Activated CD8-positive, alpha-beta memory T cell treated with anti-CD3 and anti-CD28 coated beads for 36 hours (primary cell): ENCODE results near the gene HOXB8. TPM values are rescaled to one million over a fixed set of nuclear protein-coding genes. Genes with fewer than 3 reads are reported as not detected.

Experiments
- CTCF ChIA-PET: fragments of 350-600 bp; sonication (Branson Sonifier 250); formaldehyde crosslinking; loops from one replicate; lab custom pipeline; 2021; ENCODE audit warnings: antibody characterized with exemption; lab: Charles Lee
- POLR2A ChIA-PET: fragments of 350-600 bp; sonication (Branson Sonifier 250); formaldehyde crosslinking; loops from one replicate; lab custom pipeline; 2021; ENCODE audit warnings: antibody characterized with exemption; lab: Charles Lee
- total RNA-seq, 2 experiments: library from RNA; stranded (reverse); gene quantifications; one replicate each; pipeline ENCODE4 v1.2.3, GENCODE V29; 2021

HOXB8 gene
- total RNA-seq, 2 experiments from 2014 or later = 0.19 TPM; not detected in 1

GRCh38 chr17:48627623-48628521, 12.8 kb upstream of the HOXB8 start:
- CTCF ChIA-PET = interaction anchor here (1.0 to 4.1 kb wide), 5 partner anchors 8 to 15 kb away, joined by 3 to 25 read pairs (median 3); partner anchors contain the start of gene HOXB8
- POLR2A ChIA-PET = no interaction called here

DNA sequence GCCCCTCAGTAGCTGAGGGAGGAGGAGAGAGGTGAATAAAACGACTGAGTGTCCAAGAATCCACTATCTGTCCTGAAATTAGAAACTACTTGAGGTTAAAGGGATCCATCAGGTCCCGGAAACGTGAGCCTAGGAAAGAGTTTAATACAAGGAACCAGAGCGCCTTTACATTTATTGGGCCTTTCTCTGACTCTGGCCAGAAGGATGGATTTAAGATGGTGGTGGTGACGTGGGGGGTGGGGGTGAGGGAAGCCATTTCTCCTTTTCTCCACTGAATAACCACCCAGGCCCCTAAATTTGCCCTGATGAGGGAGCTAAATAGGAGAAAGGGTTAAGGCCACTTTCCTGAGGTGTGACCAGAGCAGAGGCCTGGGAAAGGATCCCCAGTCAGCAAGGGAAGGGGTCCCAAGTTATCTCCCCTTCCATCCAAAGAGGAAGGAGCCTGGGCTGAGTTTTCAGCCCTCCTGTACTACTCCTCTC, 12.1 kb upstream of the HOXB8 start:
- ChIA-PET POLR2A (no interaction called here), CTCF (interaction anchor here (1.1 to 4.1 kb wide), 6 partner anchors 9 to 50 kb away, joined by 3 to 25 read pairs (median 3); partner anchors contain the start of gene HOXB8)

- POLR2A ChIA-PET = interaction anchor here (0.5 to 2.2 kb wide), 3 partner anchors 13 to 188 kb away, joined by 4 to 7 read pairs (median 4); no protein-coding TSS in a partner anchor
- CTCF ChIA-PET = interaction anchor here (0.9 to 4.1 kb wide), 10 partner anchors 10 to 49 kb away, joined by 3 to 25 read pairs (median 3); partner anchors contain the start of genes HOXB5 and HOXB8
Observed at GRCh38 chr17:48626245-48627117, 11.4 kb upstream of the HOXB8 start, which contains the start of gene HOXB9. Gene HOXB9 (minus strand): TSS chr17:48626358. CDS start chr17:48626269, 89 bp downstream.

- CTCF ChIA-PET = interaction anchor here (0.8 to 4.1 kb wide), 9 partner anchors 10 to 48 kb away, joined by 3 to 25 read pairs (median 3); partner anchors contain the start of genes HOXB5 and HOXB8
- POLR2A ChIA-PET = interaction anchor here (0.5 to 2.2 kb wide), 4 partner anchors 12 to 189 kb away, joined by 3 to 7 read pairs (median 4); no protein-coding TSS in a partner anchor
Observed at GRCh38 chr17:48625495-48626244, 10.6 kb upstream of the HOXB8 start.

- CTCF ChIA-PET = interaction anchor here (0.8 to 4.1 kb wide), 6 partner anchors 10 to 32 kb away, joined by 3 to 25 read pairs (median 4); partner anchors contain the start of genes HOXB5 and HOXB8
- POLR2A ChIA-PET = interaction anchor here (1.0 to 2.2 kb wide), 3 partner anchors 11 to 32 kb away, joined by 3 to 7 read pairs (median 4); no protein-coding TSS in a partner anchor
Observed at GRCh38 chr17:48624544-48625494, 9.7 kb upstream of the HOXB8 start.

DNA sequence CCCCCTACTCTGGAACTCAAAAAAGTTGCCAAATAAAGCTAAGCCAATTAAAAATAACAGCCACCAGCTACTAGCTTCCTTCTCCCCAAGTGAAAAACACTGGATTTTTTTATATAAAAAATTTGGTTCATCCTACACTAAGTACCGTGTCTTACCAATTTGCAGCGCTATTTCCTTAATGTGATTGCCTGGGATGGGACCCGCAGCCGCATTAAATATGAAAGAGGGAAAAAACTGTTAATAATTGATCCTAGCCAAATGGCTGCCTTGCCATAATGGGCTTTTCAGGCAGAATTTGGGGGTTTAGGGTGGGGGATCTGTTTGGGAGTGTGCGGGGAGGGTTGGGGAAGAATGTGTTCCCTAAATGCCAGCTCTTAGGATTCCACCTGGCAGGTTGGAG, 9.0 kb upstream of the HOXB8 start:
- ChIA-PET POLR2A (no interaction called here), CTCF (interaction anchor here (1.2 to 2.1 kb wide), 2 partner anchors 11 to 12 kb away, joined by 3 to 9 read pairs; no protein-coding TSS in a partner anchor)

GRCh38 chr17:48623583-48623982, 8.5 kb upstream of the HOXB8 start:
- CTCF ChIA-PET = interaction anchor here (1.2 to 2.1 kb wide), 2 partner anchors 11 to 13 kb away, joined by 3 to 9 read pairs; no protein-coding TSS in a partner anchor
- POLR2A ChIA-PET = no interaction called here

- POLR2A ChIA-PET = no interaction called here
- CTCF ChIA-PET = interaction anchor here (2.1 kb wide), 1 partner anchor 14 kb away, joined by 9 read pairs; no protein-coding TSS in a partner anchor
Observed at GRCh38 chr17:48622857-48623256, 7.8 kb upstream of the HOXB8 start.

GRCh38 chr17:48621410-48622392, 6.6 kb upstream of the HOXB8 start:
- ChIA-PET POLR2A (no interaction called here), CTCF (interaction anchor here (0.6 to 2.0 kb wide), 3 partner anchors 11 to 1559 kb away, joined by 3 to 8 read pairs (median 4); no protein-coding TSS in a partner anchor)

DNA sequence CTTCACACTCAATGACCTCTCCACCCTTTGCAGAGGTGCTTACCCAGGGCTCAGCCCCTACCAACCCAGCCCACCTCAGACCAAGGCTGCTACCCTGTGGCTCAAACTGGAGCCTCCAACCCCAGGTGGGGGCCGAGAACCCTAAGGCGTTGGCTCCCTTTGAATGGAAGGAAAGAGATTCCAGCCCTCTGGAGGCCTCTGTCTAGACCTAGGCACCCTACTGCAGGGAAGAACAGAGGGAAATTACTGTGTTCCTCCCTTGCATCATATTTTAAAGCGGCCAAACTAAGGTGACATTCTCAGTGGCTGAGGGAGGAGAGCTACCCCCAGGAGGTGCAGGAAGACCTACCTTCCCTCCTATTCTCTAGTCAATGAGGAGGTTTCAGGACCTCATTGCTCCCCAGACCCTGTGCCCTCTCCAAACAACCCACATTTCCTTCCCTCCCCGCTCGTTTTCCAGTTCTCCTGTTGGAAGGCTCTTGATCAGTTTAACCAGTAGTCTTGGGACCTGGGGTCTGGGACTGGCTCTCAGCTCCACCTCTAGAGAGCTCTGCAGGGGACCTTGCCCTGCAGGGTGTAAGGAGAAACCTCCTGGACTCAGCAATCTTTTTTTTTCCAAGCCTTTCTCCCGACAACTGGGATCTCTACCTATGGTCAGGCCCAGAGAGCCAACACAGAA, 5.5 kb upstream of the HOXB8 start:
- ChIA-PET CTCF (interaction anchor here (0.6 to 2.0 kb wide), 4 partner anchors 12 to 1560 kb away, joined by 3 to 8 read pairs (median 4); partner anchors contain the start of gene HOXB5), POLR2A (no interaction called here)

- POLR2A ChIA-PET = no interaction called here
- CTCF ChIA-PET = interaction anchor here (1.1 to 1.4 kb wide), 2 partner anchors 12 to 27 kb away, joined by 3 to 4 read pairs; partner anchors contain the start of gene HOXB5
Observed at GRCh38 chr17:48619826-48620449, 4.8 kb upstream of the HOXB8 start.

DNA sequence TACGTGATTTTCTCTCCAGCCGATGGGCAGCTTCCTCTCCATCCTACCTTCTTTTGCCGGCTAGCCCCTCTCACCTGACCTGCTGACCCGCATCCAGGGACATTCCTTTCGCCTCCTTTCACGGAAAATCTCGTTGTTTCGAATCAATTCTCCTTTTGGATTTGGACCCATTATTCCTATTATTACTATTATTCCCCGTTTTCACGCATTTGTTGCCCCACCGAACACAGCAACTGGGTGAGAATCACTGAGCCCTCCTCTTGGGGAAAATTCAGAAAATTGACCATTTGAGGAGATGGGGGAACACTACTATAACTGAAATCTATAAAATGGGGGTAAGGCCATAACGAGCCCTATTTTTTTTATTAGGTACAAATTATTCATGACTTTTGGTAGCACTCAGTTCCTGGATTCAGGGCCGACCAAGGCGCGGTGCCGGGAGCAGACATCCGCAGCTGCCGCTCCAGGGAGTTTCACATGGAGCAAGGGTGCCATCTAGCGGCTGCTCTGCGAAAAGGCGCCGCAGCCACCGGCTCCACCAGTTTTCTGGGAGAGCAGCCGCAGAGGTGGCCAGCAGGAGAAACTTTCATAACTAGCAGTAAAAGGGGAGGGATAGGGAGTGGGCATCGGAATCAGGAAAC, 3.3 kb upstream of the HOXB8 start:
- ChIA-PET CTCF (interaction anchor here (0.6 to 2.3 kb wide), 22 partner anchors 9 to 554 kb away, joined by 3 to 14 read pairs (median 4); partner anchors contain the start of genes HOXB5 and HOXB7), POLR2A (interaction anchor here (0.6 kb wide), 1 partner anchor 122 kb away, joined by 4 read pairs; no protein-coding TSS in a partner anchor)

GRCh38 chr17:48617471-48618255, 2.6 kb upstream of the HOXB8 start:
- CTCF ChIA-PET = interaction anchor here (0.7 to 2.3 kb wide), 18 partner anchors 8 to 538 kb away, joined by 3 to 14 read pairs (median 5); partner anchors contain the start of genes HOXB5 and HOXB7
- POLR2A ChIA-PET = interaction anchor here (0.6 kb wide), 1 partner anchor 123 kb away, joined by 4 read pairs; no protein-coding TSS in a partner anchor
